Measurements from ENCODE around the gene TIMM29. TPM values are rescaled to one million over a fixed set of nuclear protein-coding genes. Genes with fewer than 3 reads are reported as not detected.
A peak's percentile ranks its signal among the peaks of the same experiment; 100 is the strongest.
"Not testable (repeated sequence)": the region's sequence is repeated elsewhere in the genome, so short reads cannot be mapped to it uniquely, and the experiment has no call there.

TIMM29 gene
- total RNA-seq, 1 donor = 29.3 TPM

GRCh38 chr19:10952809-10953208 lies 24.2 kb downstream of the TIMM29 start:
- no peaks in the 10 kb centered on the region for H3K4me1 ChIP-seq (ENCODE audit: insufficient read depth, low read length)
- H3K9me3 ChIP-seq (ENCODE audit: low read depth, low read length) = no peaks in the 10 kb centered on the region
- H3K27me3 ChIP-seq (ENCODE audit: insufficient read depth, low read length) = no peaks in the 10 kb centered on the region
- H3K4me3 ChIP-seq (ENCODE audit: low read length) = no peak overlapping the region

- not testable (repeated sequence) for H3K9me3 ChIP-seq (ENCODE audit: low read depth, low read length); H3K27me3 ChIP-seq (ENCODE audit: insufficient read depth, low read length); H3K4me3 ChIP-seq (ENCODE audit: low read length)
- peaks cover 36% of the 10 kb centered on the region for H3K4me1 ChIP-seq (ENCODE audit: insufficient read depth, low read length)
Measured at GRCh38 chr19:10959277-10959968, 30.8 kb downstream of the TIMM29 start.

- H3K4me1 ChIP-seq (ENCODE audit: insufficient read depth, low read length) = peaks cover 41% of the 10 kb centered on the region
- H3K27me3 ChIP-seq (ENCODE audit: insufficient read depth, low read length) = no peaks in the 10 kb centered on the region
- no peaks in the 10 kb centered on the region for H3K9me3 ChIP-seq (ENCODE audit: low read depth, low read length)
- peak within 1 kb of the TSS; percentile 79 for H3K4me3 ChIP-seq (ENCODE audit: low read length)
Measured at GRCh38 chr19:10960314-10961072, 31.9 kb downstream of the TIMM29 start, which contains the start of gene SMARCA4. Gene SMARCA4, plus strand, starts transcription at chr19:10961030. Its CDS starts 23,122 bp downstream, at chr19:10984152.

- H3K27me3 ChIP-seq (ENCODE audit: insufficient read depth, low read length) = no peaks in the 10 kb centered on the region
- peak overlapping the region; percentile 79 for H3K4me3 ChIP-seq (ENCODE audit: low read length)
- no peaks in the 10 kb centered on the region for H3K9me3 ChIP-seq (ENCODE audit: low read depth, low read length)
- peaks cover 41% of the 10 kb centered on the region for H3K4me1 ChIP-seq (ENCODE audit: insufficient read depth, low read length)
Measured at GRCh38 chr19:10961073-10961860, 32.7 kb downstream of the TIMM29 start.

- Histone ChIP-seq H3K4me3 (ENCODE audit: low read length) (no peak overlapping the region), H3K27me3 (ENCODE audit: insufficient read depth, low read length) (no peaks in the 10 kb centered on the region), H3K9me3 (ENCODE audit: low read depth, low read length) (no peaks in the 10 kb centered on the region), H3K4me1 (ENCODE audit: insufficient read depth, low read length) (peaks cover 41% of the 10 kb centered on the region)
Measured at GRCh38 chr19:10962863-10963262, 34.3 kb downstream of the TIMM29 start.

GRCh38 chr19:10963865-10964264 lies 35.3 kb downstream of the TIMM29 start:
- H3K9me3 ChIP-seq (ENCODE audit: low read depth, low read length) = no peaks in the 10 kb centered on the region
- H3K4me1 ChIP-seq (ENCODE audit: insufficient read depth, low read length) = peaks cover 46% of the 10 kb centered on the region

GRCh38 chr19:10964903-10965302 lies 36.3 kb downstream of the TIMM29 start:
- Histone ChIP-seq H3K27me3 (ENCODE audit: insufficient read depth, low read length) (no peaks in the 10 kb centered on the region), H3K4me1 (ENCODE audit: insufficient read depth, low read length) (peaks cover 41% of the 10 kb centered on the region), H3K9me3 (ENCODE audit: low read depth, low read length) (no peaks in the 10 kb centered on the region), H3K4me3 (ENCODE audit: low read length) (no peak overlapping the region)

More at GRCh38 chr19:10963865-10964264, 35.3 kb downstream of the TIMM29 start:
- no peak overlapping the region for H3K4me3 ChIP-seq (ENCODE audit: low read length)
- H3K27me3 ChIP-seq (ENCODE audit: insufficient read depth, low read length) = no peaks in the 10 kb centered on the region

GRCh38 chr19:10965398-10965797 lies 36.8 kb downstream of the TIMM29 start:
- Histone ChIP-seq H3K4me1 (ENCODE audit: insufficient read depth, low read length) (peaks cover 37% of the 10 kb centered on the region), H3K27me3 (ENCODE audit: insufficient read depth, low read length) (no peaks in the 10 kb centered on the region), H3K9me3 (ENCODE audit: low read depth, low read length) (no peaks in the 10 kb centered on the region), H3K4me3 (ENCODE audit: low read length) (no peak overlapping the region)

GRCh38 chr19:10966809-10967208 lies 38.2 kb downstream of the TIMM29 start:
- Histone ChIP-seq H3K9me3 (ENCODE audit: low read depth, low read length) (no peaks in the 10 kb centered on the region), H3K27me3 (ENCODE audit: insufficient read depth, low read length) (no peaks in the 10 kb centered on the region), H3K4me3 (ENCODE audit: low read length) (no peak overlapping the region), H3K4me1 (ENCODE audit: insufficient read depth, low read length) (peaks cover 33% of the 10 kb centered on the region)

- H3K4me1 ChIP-seq (ENCODE audit: insufficient read depth, low read length) = peaks cover 14% of the 10 kb centered on the region
- H3K4me3 ChIP-seq (ENCODE audit: low read length) = no peak overlapping the region
- no peaks in the 10 kb centered on the region for H3K9me3 ChIP-seq (ENCODE audit: low read depth, low read length)
- H3K27me3 ChIP-seq (ENCODE audit: insufficient read depth, low read length) = no peaks in the 10 kb centered on the region
Measured at GRCh38 chr19:10968527-10969135, 40.0 kb downstream of the TIMM29 start.

- Histone ChIP-seq H3K9me3 (ENCODE audit: low read depth, low read length) (no peaks in the 10 kb centered on the region), H3K4me3 (ENCODE audit: low read length) (no peak overlapping the region), H3K27me3 (ENCODE audit: insufficient read depth, low read length) (no peaks in the 10 kb centered on the region), H3K4me1 (ENCODE audit: insufficient read depth, low read length) (peaks cover 10% of the 10 kb centered on the region)
Measured at GRCh38 chr19:10971107-10971726, 42.6 kb downstream of the TIMM29 start.

GRCh38 chr19:10975374-10976130 lies 46.9 kb downstream of the TIMM29 start:
- H3K4me1 ChIP-seq (ENCODE audit: insufficient read depth, low read length) = peaks cover 23% of the 10 kb centered on the region
- no peaks in the 10 kb centered on the region for H3K9me3 ChIP-seq (ENCODE audit: low read depth, low read length)
- no peaks in the 10 kb centered on the region for H3K27me3 ChIP-seq (ENCODE audit: insufficient read depth, low read length)
- no peak overlapping the region for H3K4me3 ChIP-seq (ENCODE audit: low read length)

GRCh38 chr19:10976131-10976892 lies 47.7 kb downstream of the TIMM29 start:
- Histone ChIP-seq H3K4me3 (ENCODE audit: low read length) (no peak overlapping the region), H3K4me1 (ENCODE audit: insufficient read depth, low read length) (peaks cover 27% of the 10 kb centered on the region), H3K9me3 (ENCODE audit: low read depth, low read length) (no peaks in the 10 kb centered on the region), H3K27me3 (ENCODE audit: insufficient read depth, low read length) (no peaks in the 10 kb centered on the region)

All from mononuclear cell (primary cell).